NCI-H226 (cell line): ENCODE data around the gene CREB3L1.
"Not testable (repeated sequence)": the region's sequence is repeated elsewhere in the genome, so short reads cannot be mapped to it uniquely, and the experiment has no call there.

Source experiments
- DNase-seq: peaks from one replicate; pipeline ENCODE4 v3.0.0-alpha.2; 2015

The CREB3L1 gene

DNA sequence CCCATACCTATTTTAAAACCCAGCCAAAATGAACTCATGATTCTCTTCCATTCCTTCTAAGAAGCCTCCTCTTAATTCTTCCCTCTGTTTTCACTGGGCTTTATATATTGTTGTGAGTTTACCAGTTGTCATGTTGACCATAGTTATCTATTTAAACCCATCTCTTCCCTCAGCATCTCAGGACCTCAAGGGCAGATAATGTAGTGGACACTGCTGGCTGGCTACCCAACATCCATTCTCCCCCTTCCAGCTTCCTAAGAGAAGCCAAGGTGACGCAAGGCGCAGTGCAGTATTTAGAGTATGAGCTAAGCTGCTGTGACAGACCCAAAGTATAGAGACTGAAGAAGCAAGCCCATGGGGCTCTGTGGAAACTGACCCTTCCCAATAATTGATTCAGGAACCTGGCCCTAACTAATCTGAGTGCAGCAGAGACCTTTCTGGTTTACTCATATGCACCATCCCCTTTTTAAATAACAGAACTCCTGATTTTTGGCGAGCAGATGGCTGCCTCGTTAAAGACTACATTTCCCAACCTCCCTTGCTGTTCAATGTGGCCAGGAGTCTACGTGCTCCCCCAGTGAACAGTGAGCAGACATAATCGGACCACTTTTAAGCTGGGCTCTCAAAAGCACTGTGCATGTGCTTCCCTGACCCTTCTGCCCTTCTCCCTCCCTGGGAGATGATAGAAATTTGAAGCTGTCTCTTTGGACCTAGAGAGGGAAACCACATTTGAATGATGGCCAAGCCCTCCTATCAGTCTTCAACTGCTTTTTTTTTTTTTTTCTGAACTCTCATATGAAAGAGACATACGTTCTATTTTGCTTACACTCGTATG lies 28.1 kb upstream of the CREB3L1 start:
- peak; percentile 58 for DNase-seq

GRCh38 chr11:46249938-46250744 lies 27.3 kb upstream of the CREB3L1 start:
- no peak for DNase-seq

- DNase-seq = no peak
Observed at GRCh38 chr11:46250745-46251052, 26.8 kb upstream of the CREB3L1 start.

DNA sequence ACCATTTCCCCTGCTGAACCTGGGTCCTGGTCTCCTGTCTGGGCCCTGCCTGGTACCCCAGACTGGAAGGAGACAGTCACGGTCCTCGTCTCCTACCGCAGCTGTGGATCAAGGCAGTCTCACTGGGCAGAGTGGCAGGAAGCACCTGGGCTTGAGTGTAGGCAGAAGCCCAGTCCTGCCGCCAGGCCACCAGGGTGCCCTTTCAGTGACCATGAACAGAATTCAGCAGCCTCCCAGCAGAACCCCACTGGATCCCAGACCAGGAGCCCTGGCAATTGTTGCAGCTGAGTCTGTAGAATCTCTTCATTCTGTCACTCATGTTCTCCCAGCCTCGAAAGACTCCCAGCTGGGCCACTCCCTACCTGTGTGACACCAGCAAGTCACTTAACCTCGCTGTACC lies 25.5 kb upstream of the CREB3L1 start:
- DNase-seq = no peak

DNA sequence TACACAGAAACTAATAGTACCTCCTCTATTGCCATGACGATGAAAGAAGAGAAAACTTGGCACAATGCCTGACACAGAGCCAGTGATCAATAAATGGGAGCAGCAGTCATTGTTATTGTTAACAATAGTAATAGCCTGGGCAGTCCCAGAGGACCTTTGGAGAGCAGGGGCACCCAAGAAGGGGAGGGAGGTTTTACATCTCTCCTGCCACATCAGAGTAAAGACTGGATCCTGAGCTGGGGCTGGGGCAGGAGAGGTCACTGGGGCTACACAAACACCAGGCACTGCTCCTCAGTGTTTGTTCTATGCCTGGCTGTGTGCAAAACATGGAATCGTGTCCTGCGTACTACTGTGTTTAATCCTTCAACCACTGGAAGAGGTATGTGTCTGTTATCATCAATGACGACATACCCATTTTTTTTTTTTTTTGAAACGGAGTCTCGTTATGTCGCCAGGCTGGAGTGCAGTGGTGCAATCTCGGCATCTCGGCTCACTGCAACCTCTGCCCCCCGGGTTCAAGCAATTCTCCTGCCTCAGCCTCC lies 25.0 kb upstream of the CREB3L1 start:
- DNase-seq = no peak

DNA sequence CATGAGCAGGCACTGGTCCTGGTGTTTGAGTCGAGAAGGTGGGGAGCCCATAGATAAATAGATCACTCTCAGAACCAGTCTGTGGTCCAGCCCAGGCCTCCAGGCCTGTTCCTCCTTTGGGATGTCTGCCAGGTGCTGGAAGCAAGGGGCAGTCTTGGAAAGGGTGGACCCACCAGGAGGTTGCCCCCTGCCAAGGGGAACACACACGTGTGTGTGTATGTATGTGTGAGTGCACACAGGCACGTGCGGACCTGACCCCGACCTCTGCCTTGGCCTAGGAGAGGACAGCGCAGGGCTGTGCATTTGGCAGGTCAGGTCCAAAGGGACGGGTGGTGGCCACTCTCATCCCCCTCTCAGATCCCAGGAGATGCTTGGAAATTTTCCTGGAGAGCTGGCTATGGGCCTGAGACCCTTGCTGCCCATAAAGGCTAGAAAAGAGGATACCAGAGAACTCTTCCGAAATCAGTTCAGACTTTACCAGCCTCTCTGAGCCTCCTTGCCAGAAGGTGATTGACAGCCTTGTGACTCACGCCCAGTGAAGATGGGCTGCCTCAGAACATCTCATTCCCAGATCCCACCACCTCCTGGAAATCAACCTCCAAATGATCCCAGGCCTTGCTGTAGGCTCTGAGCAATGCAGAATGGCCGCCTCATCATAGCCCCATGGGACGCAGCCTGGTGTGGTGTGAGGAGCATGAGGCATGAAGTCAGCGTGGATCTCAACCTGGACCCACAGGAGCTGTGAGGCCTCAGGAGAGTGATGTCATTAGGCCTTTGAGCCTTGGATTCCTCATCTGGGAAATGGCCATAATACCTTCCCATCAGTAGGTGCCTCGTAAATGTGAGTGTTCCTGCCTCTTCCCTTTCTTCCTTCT lies 24.0 kb upstream of the CREB3L1 start:
- no peak for DNase-seq

DNA sequence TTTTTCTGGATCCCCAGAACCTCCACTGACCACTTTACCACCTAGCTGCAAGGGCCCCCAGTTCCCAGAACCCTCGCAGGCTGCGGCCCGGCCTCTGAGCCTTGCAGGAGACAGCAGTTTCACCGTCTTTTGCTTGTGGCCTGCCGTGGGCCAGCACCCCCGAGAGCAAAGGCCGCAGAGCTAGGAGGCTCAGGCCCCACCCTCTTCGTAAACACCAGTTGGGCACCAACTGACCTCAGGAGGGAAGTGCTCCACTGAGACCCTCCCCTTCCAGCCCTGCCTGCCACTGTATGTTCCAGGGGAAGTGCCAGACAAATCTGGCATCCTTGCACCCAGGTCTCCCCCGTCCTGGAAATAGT lies 23.4 kb upstream of the CREB3L1 start:
- DNase-seq = no peak

GRCh38 chr11:46256540-46257001 lies 20.9 kb upstream of the CREB3L1 start:
- no peak for DNase-seq

- not testable (repeated sequence) for DNase-seq
Observed at GRCh38 chr11:46259347-46259746, 18.1 kb upstream of the CREB3L1 start.

DNA sequence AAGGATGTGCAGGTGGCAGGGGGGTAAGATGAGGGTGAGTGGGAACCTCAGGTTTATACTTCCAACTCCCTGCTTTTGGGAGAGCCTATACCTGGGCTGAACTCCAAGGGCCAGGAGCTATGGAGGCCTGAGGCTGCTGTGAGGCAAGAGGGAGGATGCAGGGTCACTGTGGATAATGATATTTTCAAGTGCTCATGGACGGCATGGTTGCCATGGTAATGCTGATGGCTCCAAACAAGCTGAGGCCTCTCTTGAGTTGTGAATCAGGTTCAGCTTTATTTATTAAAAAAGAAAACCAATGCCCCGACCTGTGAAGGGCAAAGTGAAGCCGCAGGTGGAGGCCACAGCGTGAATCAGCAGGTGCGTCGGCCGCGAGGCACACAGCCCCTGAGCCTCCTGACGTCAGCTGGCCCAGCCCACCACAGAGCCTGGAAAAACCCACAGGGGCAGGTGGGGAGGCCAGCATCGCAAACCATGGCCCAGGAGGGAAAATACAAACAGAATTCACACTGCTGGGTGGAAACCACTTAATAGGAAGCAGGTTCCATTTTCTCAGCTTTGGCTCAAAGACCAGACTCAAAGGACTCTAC lies 17.4 kb upstream of the CREB3L1 start:
- no peak for DNase-seq

- no peak for DNase-seq
Observed at GRCh38 chr11:46263120-46263519, 14.3 kb upstream of the CREB3L1 start.

DNA sequence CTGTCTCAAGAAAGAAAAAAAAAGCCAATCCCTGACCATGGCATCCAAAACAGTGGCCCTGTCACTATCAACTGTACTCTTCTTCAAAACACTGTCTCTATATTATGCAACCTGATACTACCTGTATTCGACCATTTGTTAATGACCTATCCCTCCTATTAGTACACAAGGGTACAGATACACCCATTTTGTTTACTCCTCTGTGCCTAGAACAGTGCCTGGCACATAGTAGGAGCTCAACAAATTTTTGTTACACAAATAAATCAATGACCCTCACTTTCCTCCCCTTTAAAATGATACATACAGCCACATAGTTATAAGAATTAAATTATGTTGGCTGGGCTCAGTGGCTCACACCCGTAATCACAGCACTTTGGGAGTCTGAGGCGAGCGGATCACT lies 13.4 kb upstream of the CREB3L1 start:
- DNase-seq = no peak

DNA sequence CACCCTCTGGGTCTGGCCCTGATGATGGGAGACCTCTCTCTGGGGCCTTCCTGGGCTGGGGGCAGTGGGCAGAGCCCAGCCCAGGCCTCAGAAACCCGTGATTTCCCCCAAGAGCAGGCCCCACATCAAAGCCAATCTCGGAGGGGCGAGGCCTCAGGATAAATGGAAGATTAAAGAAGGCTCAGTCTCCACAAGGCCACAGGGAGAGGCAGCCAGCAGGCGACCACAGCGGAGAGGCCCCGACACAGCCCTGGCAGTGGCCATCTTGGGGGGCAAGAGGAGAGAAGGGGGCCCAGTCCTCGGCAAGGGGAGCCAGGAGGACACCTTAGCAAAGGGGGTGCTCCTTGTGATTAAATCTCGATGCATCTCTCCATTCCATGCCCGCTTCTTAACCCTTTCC lies 12.5 kb upstream of the CREB3L1 start:
- DNase-seq = no peak

DNA sequence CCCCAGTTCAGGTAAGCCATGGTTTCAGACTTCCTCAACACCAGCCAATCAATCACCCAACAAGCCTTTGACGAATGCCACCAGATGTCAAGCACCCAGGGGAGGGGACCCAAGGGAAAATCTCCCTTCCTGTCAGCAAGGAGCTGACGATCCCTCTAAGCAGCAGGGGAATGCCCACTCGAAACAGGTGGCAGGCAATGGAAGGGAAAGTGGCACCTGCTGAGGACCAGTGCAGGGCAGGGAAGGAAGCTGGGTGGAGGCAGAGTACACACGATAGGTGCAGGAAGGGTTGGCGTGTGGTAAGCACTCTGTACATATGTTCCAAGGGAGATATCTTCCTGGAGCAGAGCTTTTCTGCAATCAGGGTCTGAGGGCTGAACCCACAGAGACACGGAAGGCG lies 11.7 kb upstream of the CREB3L1 start:
- DNase-seq = no peak

GRCh38 chr11:46267930-46268329 lies 9.5 kb upstream of the CREB3L1 start:
- no peak for DNase-seq

GRCh38 chr11:46270684-46271083 lies 6.8 kb upstream of the CREB3L1 start:
- no peak for DNase-seq

- DNase-seq = no peak
Observed at GRCh38 chr11:46271407-46271806, 6.1 kb upstream of the CREB3L1 start.

DNA sequence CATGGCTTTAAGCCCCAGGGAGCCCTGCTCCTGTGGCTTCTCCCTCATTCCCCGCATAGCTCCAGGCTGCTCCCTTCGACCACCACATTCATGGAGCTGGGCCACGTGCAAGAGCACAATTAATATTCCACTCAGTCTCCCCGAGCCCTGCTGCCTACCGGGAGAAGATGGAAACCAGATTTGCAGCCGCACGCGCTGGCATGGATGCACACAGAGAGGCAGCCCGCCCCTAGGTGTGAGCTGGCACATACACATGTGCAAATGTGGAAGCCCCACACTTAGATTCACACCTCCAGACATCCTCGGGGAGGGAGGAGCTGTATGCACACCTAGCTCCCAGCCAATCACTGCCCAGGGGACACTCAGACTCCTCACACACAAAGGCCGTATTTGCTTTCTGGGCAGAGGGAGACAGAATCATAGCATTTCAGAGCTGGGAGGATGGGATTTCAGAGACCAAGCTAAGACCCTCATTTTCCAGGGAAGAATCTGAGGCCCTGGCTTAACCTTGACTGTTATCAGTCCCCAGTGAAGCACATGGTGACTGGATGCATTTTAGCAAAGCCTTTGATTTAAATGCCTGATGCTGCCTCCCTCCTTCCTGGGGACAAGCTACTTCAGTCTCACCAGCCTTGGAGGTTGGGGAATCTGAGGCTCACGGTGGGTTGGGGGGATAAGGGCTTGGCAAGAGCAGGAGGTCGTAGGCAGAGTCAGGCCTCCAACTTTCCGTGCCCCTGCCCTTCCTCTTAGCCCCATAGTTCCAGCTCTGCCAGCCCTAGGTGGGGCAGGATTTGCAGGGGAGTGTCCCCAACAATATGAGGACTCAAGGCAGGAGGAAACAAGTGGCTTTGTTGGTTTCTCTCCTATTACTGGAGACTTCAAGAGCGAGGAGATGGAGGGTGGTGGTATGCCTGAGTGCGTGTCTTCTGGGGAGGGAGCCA lies 5.3 kb upstream of the CREB3L1 start:
- DNase-seq = no peak

GRCh38 chr11:46272816-46273427 lies 4.5 kb upstream of the CREB3L1 start:
- peak; percentile 54 for DNase-seq

DNA sequence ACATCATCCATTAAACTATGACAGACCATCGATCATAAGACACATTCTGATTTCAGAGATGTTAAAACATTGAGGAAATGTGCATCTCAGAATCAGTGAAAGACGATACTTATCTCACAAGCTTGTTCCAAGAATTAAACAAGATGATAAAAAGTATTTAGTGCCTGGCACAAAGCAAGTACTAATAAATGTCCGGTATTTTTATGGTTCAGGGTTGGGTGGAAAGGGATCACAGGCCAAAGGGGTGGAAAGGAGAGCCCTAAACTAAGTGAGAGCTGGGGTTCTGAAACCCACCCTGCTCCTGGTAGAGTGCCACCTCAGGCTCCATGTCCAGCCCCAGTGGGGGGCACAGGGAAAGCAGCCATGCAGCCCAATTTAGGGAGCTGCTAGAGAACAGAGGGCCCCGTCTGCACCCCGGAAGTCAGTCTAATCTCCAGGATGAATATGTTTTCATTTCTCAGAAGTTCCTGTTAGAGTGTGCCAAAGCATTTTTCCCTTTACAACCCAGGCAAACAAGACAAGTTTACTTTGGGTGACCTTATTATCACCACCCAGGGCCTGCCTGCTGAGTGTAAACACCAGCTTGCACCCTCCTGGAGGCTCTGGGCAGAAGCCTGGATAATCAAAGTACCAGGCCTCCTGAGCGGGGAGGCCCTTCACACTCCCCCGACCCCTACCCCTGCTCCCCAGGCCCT lies 3.8 kb upstream of the CREB3L1 start:
- no peak for DNase-seq
